Nucleus accumbens (tissue), 56 donors: ENCODE data around the gene MAG.

ENCODE experiments used
- DNase-seq, 56 donors: peaks; one replicate each; lab custom pipeline; 2025; lab: John Stamatoyannopoulos, UW

Gene MAG

GRCh38 chr19:35295792-35296462 is 4.0 kb downstream of the MAG start:
- DNase-seq: no peak

GRCh38 chr19:35296644-35297514 is 4.9 kb downstream of the MAG start:
- DNase-seq: no peak

- no peak for DNase-seq
Observed at GRCh38 chr19:35297515-35297848, 5.5 kb downstream of the MAG start.

- DNase-seq: no peak
Observed at GRCh38 chr19:35297922-35298321, 6.0 kb downstream of the MAG start.

- no peak for DNase-seq
Observed at GRCh38 chr19:35298561-35298972, 6.6 kb downstream of the MAG start.

- peak in 44 of 56 donors; percentile 17 to 82 (median 54) for DNase-seq
Observed at GRCh38 chr19:35299523-35300338, 7.8 kb downstream of the MAG start.

- DNase-seq: no peak
Observed at GRCh38 chr19:35300339-35300649, 8.3 kb downstream of the MAG start.

- DNase-seq: no peak
Observed at GRCh38 chr19:35301961-35302360, 10.0 kb downstream of the MAG start.

GRCh38 chr19:35302446-35302845 is 10.5 kb downstream of the MAG start:
- DNase-seq: no peak

GRCh38 chr19:35303357-35303915 is 11.5 kb downstream of the MAG start:
- DNase-seq: no peak

GRCh38 chr19:35304036-35304435 is 12.1 kb downstream of the MAG start:
- DNase-seq: no peak

- DNase-seq: no peak
Observed at GRCh38 chr19:35305181-35305580, 13.2 kb downstream of the MAG start.

GRCh38 chr19:35306473-35307246 is 14.7 kb downstream of the MAG start:
- no peak for DNase-seq

- no peak for DNase-seq
Observed at GRCh38 chr19:35307931-35308330, 16.0 kb downstream of the MAG start.

- no peak for DNase-seq
Observed at GRCh38 chr19:35308910-35309309, 16.9 kb downstream of the MAG start.

- DNase-seq: no peak
Observed at GRCh38 chr19:35309481-35310279, 17.7 kb downstream of the MAG start.

- DNase-seq: no peak
Observed at GRCh38 chr19:35310331-35310730, 18.4 kb downstream of the MAG start.

GRCh38 chr19:35310811-35311465 is 19.0 kb downstream of the MAG start:
- no peak for DNase-seq
